ENCODE measurements around the gene DPYSL5. TPM values are rescaled to one million over a fixed set of nuclear protein-coding genes. Genes with fewer than 3 reads are reported as not detected.

The DPYSL5 gene
- total and polyA plus RNA-seq, 2 donors (not counting 1 experiment from before 2014, with no cell fraction given), result not detected

- no peak overlapping the region for H3K9ac ChIP-seq (ENCODE audit: low read length)
- DNase-seq, result no peak
- H3K4me1 ChIP-seq (ENCODE audit: control insufficient read depth in 2 of 2, insufficient read depth in 2 of 2, low read length in 2 of 2), result no peaks in the 10 kb centered on the region
- no peak overlapping the region for H3K4me3 Mint-ChIP-seq
- no peaks in the 10 kb centered on the region for H3K9me3 ChIP-seq (ENCODE audit: control extremely low read depth in 1 of 3, control insufficient read depth in 2 of 3, insufficient read depth in 1 of 3, low read length in 2 of 3)
- POLR2A ChIA-PET, result no interaction called here
- H3K36me3 ChIP-seq (replicated peaks in 1 of 2; ENCODE audit: control extremely low read depth in 1 of 2, control insufficient read depth in 1 of 2, extremely low read depth in 1 of 2, insufficient read depth in 2 of 2, low read length in 1 of 2), result no peaks in the 10 kb centered on the region
- CTCF ChIA-PET, result no interaction called here
- H3K27me3 ChIP-seq (replicated peaks in 1 of 4; ENCODE audit: control extremely low read depth in 1 of 4, control insufficient read depth in 3 of 4, insufficient read depth in 4 of 4, low read length in 3 of 4), result peaks cover 0 to 5% (median 3%) of the 10 kb centered on the region in 4 experiments
- no peak overlapping the region for H3K4me2 ChIP-seq (replicated peaks; ENCODE audit: low read depth, low read length, poor library complexity, severe bottlenecking)
- WGBS (ENCODE audit: insufficient coverage), result 51% methylated on average over 4 of the region's 6 CpGs
- H3K27ac Mint-ChIP-seq, result no peak overlapping the region
- no peak overlapping the region for H3K4me3 ChIP-seq (ENCODE audit: control extremely low read depth in 1 of 5, extremely low read depth in 1 of 5, insufficient read depth in 1 of 5, low read depth in 2 of 5, low read length in 4 of 5)
- ATAC-seq (ENCODE audit: low read depth), result no peak
- H3K79me2 ChIP-seq (ENCODE audit: control insufficient read depth, insufficient read depth, low read length), result no peaks in the 10 kb centered on the region
- no peaks in the 10 kb centered on the region for H3K9me3 Mint-ChIP-seq (ENCODE audit: insufficient read depth)
- H3K27me3 Mint-ChIP-seq, result peaks cover 37% of the 10 kb centered on the region
- H4K20me1 ChIP-seq (ENCODE audit: control insufficient read depth, insufficient read depth, low read length, poor library complexity, severe bottlenecking), result no peaks in the 10 kb centered on the region
- intact Hi-C loops (cut with micrococcal nuclease), result no loop called here
- H3K27ac ChIP-seq (ENCODE audit: low read length in 2 of 2), result no peak overlapping the region
- TF ChIP-seq CTCF (IDR thresholded peaks at IDR 0.05) (no peak), EZH2 (IDR thresholded peaks at IDR 0.05; ENCODE audit: borderline replicate concordance, insufficient read depth, low read depth, low read length, poor library complexity, severe bottlenecking) (no peak)
- H2AFZ ChIP-seq (ENCODE audit: insufficient read depth, low read depth, low read length, poor library complexity, severe bottlenecking), result no peak overlapping the region
- no peaks in the 10 kb centered on the region for H3K4me1 Mint-ChIP-seq
Observed at GRCh38 chr2:26838121-26838906, 9.6 kb upstream of the DPYSL5 start.

GRCh38 chr2:26840937-26841610, 6.9 kb upstream of the DPYSL5 start:
- ChIA-PET CTCF (no interaction called here), POLR2A (no interaction called here)
- 97% methylated on average over 4 of the region's 4 CpGs for WGBS (ENCODE audit: insufficient coverage)
- no peak for ATAC-seq (ENCODE audit: low read depth)
- Histone ChIP-seq H3K27me3 (replicated peaks in 1 of 4; ENCODE audit: control extremely low read depth in 1 of 4, control insufficient read depth in 3 of 4, insufficient read depth in 4 of 4, low read length in 3 of 4) (peaks cover 0 to 17% (median 13%) of the 10 kb centered on the region in 4 experiments), H3K9ac (ENCODE audit: low read length) (no peak overlapping the region), H3K9me3 (ENCODE audit: control extremely low read depth in 1 of 3, control insufficient read depth in 2 of 3, insufficient read depth in 1 of 3, low read length in 2 of 3) (no peaks in the 10 kb centered on the region), H3K4me1 (ENCODE audit: control insufficient read depth in 2 of 2, insufficient read depth in 2 of 2, low read length in 2 of 2) (peaks cover 0 to under 1% of the 10 kb centered on the region in 2 donors), H3K36me3 (replicated peaks in 1 of 2; ENCODE audit: control extremely low read depth in 1 of 2, control insufficient read depth in 1 of 2, extremely low read depth in 1 of 2, insufficient read depth in 2 of 2, low read length in 1 of 2) (no peaks in the 10 kb centered on the region), H3K4me3 (ENCODE audit: control extremely low read depth in 1 of 5, extremely low read depth in 1 of 5, insufficient read depth in 1 of 5, low read depth in 2 of 5, low read length in 4 of 5) (no peak overlapping the region), H3K79me2 (ENCODE audit: control insufficient read depth, insufficient read depth, low read length) (no peaks in the 10 kb centered on the region), H3K27ac (ENCODE audit: low read length in 2 of 2) (no peak overlapping the region), H2AFZ (ENCODE audit: insufficient read depth, low read depth, low read length, poor library complexity, severe bottlenecking) (no peak overlapping the region), H4K20me1 (ENCODE audit: control insufficient read depth, insufficient read depth, low read length, poor library complexity, severe bottlenecking) (no peaks in the 10 kb centered on the region), H3K4me2 (replicated peaks; ENCODE audit: low read depth, low read length, poor library complexity, severe bottlenecking) (no peak overlapping the region)
- intact Hi-C loops (cut with micrococcal nuclease), result no loop called here
- Mint-ChIP-seq H3K27me3 (peaks cover 50% of the 10 kb centered on the region), H3K9me3 (ENCODE audit: insufficient read depth) (no peaks in the 10 kb centered on the region), H3K4me1 (peaks cover under 1% of the 10 kb centered on the region), H3K4me3 (no peak overlapping the region), H3K27ac (no peak overlapping the region)
- DNase-seq, result no peak
- TF ChIP-seq EZH2 (IDR thresholded peaks at IDR 0.05; ENCODE audit: borderline replicate concordance, insufficient read depth, low read depth, low read length, poor library complexity, severe bottlenecking), result no peak
- no peak for TF ChIP-seq CTCF (IDR thresholded peaks at IDR 0.05)

All from B cell (primary cell).